Keratinocyte (primary cell): Measurements from ENCODE around the gene JAZF1. TPM values are rescaled to one million over a fixed set of nuclear protein-coding genes. Genes with fewer than 3 reads are reported as not detected.

Experiments used
- DNase-seq: peaks from one replicate; pipeline ENCODE4 v3.0.0-alpha.2; 2011; ENCODE audit warnings: low read depth, missing footprints, low spot score
- FAIRE-seq: peaks from 2 replicates; lab custom pipeline; 2011; peaks lifted over from hg19 to GRCh38; lab: Jason Lieb, UNC
- H2AFZ ChIP-seq: 2 replicates; pipeline ENCODE4 v1.6.0; 2012; ENCODE audit warnings: low read length, control low read depth, inconsistent platforms; ENCODE audit not compliant: control insufficient read depth
- H3K27ac ChIP-seq: 2 replicates; pipeline ENCODE4 v1.5.1; 2011; ENCODE audit warnings: low read length; ENCODE audit not compliant: control insufficient read depth, insufficient read depth
- H3K27me3 ChIP-seq: 3 replicates; pipeline ENCODE4 v1.6.0; 2011; ENCODE audit warnings: low read length; ENCODE audit not compliant: control insufficient read depth, insufficient read depth; ENCODE audit errors: extremely low read depth
- H3K36me3 ChIP-seq, 2 experiments: 2 replicates in 1 of 2; 3 replicates in 1 of 2; pipeline ENCODE4 v1.5.1; 2011; ENCODE audit warnings: low read length in 2 of 2, mild to moderate bottlenecking in 1 of 2; ENCODE audit not compliant: control insufficient read depth in 2 of 2, insufficient read depth in 2 of 2; ENCODE audit errors: extremely low read depth in 1 of 2
- H3K4me1 ChIP-seq: 3 replicates; pipeline ENCODE4 v1.5.1; 2011; ENCODE audit warnings: low read length; ENCODE audit not compliant: control insufficient read depth, insufficient read depth; ENCODE audit errors: extremely low read depth
- H3K4me2 ChIP-seq: 3 replicates; pipeline ENCODE4 v1.6.0; 2011; ENCODE audit warnings: low read depth, low read length; ENCODE audit not compliant: control insufficient read depth, insufficient read depth; ENCODE audit errors: extremely low read depth
- H3K4me3 ChIP-seq, 3 experiments: fragments of 200-600 bp in 1 of 3; sonication (generic) in 1 of 3; 2 replicates in 2 of 3; 3 replicates in 1 of 3; pipeline ENCODE4 v1.5.1; 2011 to 2016; ENCODE audit warnings: low read length in 3 of 3, mild to moderate bottlenecking in 3 of 3, control low read depth in 2 of 3, inconsistent platforms in 1 of 3, low read depth in 1 of 3, mixed read lengths in 1 of 3, mixed run types in 1 of 3, moderate library complexity in 1 of 3; ENCODE audit not compliant: control insufficient read depth in 2 of 3, insufficient read depth in 2 of 3; ENCODE audit errors: extremely low read depth in 1 of 3
- H3K79me2 ChIP-seq: 2 replicates; pipeline ENCODE4 v1.6.0; 2012; ENCODE audit warnings: low read length; ENCODE audit not compliant: control insufficient read depth, insufficient read depth
- H3K9ac ChIP-seq: 3 replicates; pipeline ENCODE4 v1.6.0; 2011; ENCODE audit warnings: low read length; ENCODE audit not compliant: control insufficient read depth, insufficient read depth; ENCODE audit errors: extremely low read depth
- H3K9me1 ChIP-seq: 3 replicates; pipeline ENCODE4 v1.6.0; 2011; ENCODE audit warnings: low read length; ENCODE audit not compliant: control insufficient read depth, insufficient read depth; ENCODE audit errors: extremely low read depth
- H3K9me3 ChIP-seq: 2 replicates; pipeline ENCODE4 v1.5.1; 2012; ENCODE audit warnings: low read depth, low read length; ENCODE audit not compliant: control insufficient read depth
- H4K20me1 ChIP-seq: 3 replicates; pipeline ENCODE4 v1.6.0; 2011; ENCODE audit warnings: low read length; ENCODE audit not compliant: control insufficient read depth, insufficient read depth; ENCODE audit errors: extremely low read depth
- EZH2 ChIP-seq: IDR thresholded peaks from one replicate; pipeline ENCODE4 v1.6.1; 2012; ENCODE audit warnings: inconsistent platforms, mild to moderate bottlenecking, low read length, moderate library complexity
- dilution Hi-C: fragments of 300-500 bp; cut with MboI; formaldehyde crosslinking; loops from one replicate; pipeline ENCODE4 v1.7.0; 2020; ENCODE audit warnings: low sequenced_read_pairs; ENCODE audit not compliant: extremely low pct_ligation_motif_present
- polyA plus RNA-seq, 5 experiments: library from polyadenylated mRNA; depleted of rRNA in 3 of 5; stranded (reverse) in 3 of 5; stranded (forward) in 1 of 5; unstranded in 1 of 5; fragments of >200 nt; gene quantifications; 1 replicate in 1 of 5; 2 replicates in 3 of 5; 3 replicates in 1 of 5; pipeline versions ENCODE4 v1.2.1 to v1.2.3, GENCODE V29; 2011 to 2012; ENCODE audit warnings: missing spikeins in 2 of 5, low read depth in 1 of 5, low replicate concordance in 1 of 5
- TF ChIP-seq, protein P1 (sequence below), 3 experiments: IDR thresholded peaks in 1 of 3; conservative IDR thresholded peaks in 1 of 3; optimal IDR thresholded peaks in 1 of 3; 2 replicates in 2 of 3; 3 replicates in 1 of 3; pipeline versions ENCODE3 to v1.5.1; 2011; ENCODE audit warnings: low read length in 3 of 3, mild to moderate bottlenecking in 3 of 3, moderate library complexity in 2 of 3, control low read depth in 1 of 3, inconsistent platforms in 1 of 3; ENCODE audit not compliant: insufficient read depth in 2 of 3; ENCODE audit errors: extremely low read depth in 1 of 3

The JAZF1 gene
- polyA plus RNA-seq, 1 donor (not counting 4 experiments of a cell fraction or from before 2014, with no cell fraction given), result 2.5 TPM

DNA sequence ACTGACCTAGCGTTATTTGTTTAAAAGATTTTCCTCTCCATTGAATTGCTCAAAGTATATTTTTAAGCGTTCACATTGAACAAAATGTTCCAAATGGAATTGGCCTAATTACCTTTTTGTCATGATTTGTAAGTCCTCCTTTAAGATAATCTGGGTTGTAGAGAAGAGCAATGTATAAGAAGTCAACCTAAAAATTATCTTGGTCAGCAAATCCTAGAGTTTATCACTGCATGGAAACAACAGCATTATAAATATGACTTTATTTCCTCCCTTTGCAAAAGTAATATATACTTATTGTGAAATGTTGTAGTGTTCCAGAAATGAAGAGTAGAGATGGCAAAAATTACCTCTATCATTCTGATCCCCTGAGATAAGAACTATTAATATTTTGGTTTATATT is 381.4 kb downstream of the JAZF1 start:
- Histone ChIP-seq H3K79me2 (no peaks in the 10 kb centered on the region), H4K20me1 (no peaks in the 10 kb centered on the region), H2AFZ (no peak overlapping the region), H3K4me3 (no peak overlapping the region), H3K4me1 (no peaks in the 10 kb centered on the region), H3K9me3 (no peaks in the 10 kb centered on the region), H3K9ac (no peak overlapping the region), H3K36me3 (peaks cover 2 to 10% of the 10 kb centered on the region in 2 experiments), H3K27me3 (no peaks in the 10 kb centered on the region), H3K9me1 (no peaks in the 10 kb centered on the region), H3K4me2 (no peak overlapping the region), H3K27ac (no peak overlapping the region)
- TF ChIP-seq, protein P1, sequence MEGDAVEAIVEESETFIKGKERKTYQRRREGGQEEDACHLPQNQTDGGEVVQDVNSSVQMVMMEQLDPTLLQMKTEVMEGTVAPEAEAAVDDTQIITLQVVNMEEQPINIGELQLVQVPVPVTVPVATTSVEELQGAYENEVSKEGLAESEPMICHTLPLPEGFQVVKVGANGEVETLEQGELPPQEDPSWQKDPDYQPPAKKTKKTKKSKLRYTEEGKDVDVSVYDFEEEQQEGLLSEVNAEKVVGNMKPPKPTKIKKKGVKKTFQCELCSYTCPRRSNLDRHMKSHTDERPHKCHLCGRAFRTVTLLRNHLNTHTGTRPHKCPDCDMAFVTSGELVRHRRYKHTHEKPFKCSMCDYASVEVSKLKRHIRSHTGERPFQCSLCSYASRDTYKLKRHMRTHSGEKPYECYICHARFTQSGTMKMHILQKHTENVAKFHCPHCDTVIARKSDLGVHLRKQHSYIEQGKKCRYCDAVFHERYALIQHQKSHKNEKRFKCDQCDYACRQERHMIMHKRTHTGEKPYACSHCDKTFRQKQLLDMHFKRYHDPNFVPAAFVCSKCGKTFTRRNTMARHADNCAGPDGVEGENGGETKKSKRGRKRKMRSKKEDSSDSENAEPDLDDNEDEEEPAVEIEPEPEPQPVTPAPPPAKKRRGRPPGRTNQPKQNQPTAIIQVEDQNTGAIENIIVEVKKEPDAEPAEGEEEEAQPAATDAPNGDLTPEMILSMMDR (optimal IDR thresholded peaks at IDR 0.05 in 1 of 3, IDR thresholded peaks at IDR 0.05 in 1 of 3, conservative IDR thresholded peaks at IDR 0.05 in 1 of 3; ENCODE audit: extremely low read depth in 1 of 3, insufficient read depth in 2 of 3, low read length in 3 of 3), result no peak
- no peak for TF ChIP-seq EZH2
- dilution Hi-C loops, result no loop called here
- FAIRE-seq, result no peak
- no peak for DNase-seq

DNA sequence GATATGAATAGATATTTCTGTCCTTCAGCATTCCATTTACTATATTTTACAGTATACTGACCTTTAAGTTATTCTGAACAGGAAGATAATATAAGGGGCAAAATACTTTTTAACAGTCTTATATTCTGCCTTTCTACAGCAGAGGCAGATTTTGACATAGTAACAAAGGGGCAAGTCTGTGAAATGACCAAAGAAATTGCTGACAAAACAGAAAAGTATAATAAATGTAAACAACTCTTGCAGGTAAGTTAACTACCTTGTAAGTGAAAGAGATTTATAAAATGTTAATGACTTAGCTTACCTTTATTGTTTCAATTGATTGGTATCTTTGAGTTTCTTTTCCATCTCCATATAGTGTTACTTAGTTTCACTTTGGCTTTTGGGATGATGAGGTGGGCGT is 384.6 kb downstream of the JAZF1 start:
- H3K4me3 ChIP-seq, result no peak overlapping the region
- TF ChIP-seq, protein P1 (optimal IDR thresholded peaks at IDR 0.05 in 1 of 3, IDR thresholded peaks at IDR 0.05 in 1 of 3, conservative IDR thresholded peaks at IDR 0.05 in 1 of 3; ENCODE audit: extremely low read depth in 1 of 3, insufficient read depth in 2 of 3, low read length in 3 of 3), result no peak
- peaks cover 5% of the 10 kb centered on the region for H3K4me1 ChIP-seq
- H3K4me2 ChIP-seq, result no peak overlapping the region
- H3K9ac ChIP-seq, result no peak overlapping the region
- dilution Hi-C loops, result no loop called here
- DNase-seq, result no peak
- no peaks in the 10 kb centered on the region for H3K79me2 ChIP-seq
- no peak overlapping the region for H2AFZ ChIP-seq
- no peak for FAIRE-seq
- H3K9me1 ChIP-seq, result no peaks in the 10 kb centered on the region
- H4K20me1 ChIP-seq, result no peaks in the 10 kb centered on the region
- no peaks in the 10 kb centered on the region for H3K9me3 ChIP-seq
- H3K27me3 ChIP-seq, result no peaks in the 10 kb centered on the region
- peaks cover 0 to 14% of the 10 kb centered on the region in 2 experiments for H3K36me3 ChIP-seq
- H3K27ac ChIP-seq, result no peak overlapping the region
